GM23338 (cell line): ENCODE results near the gene CACNA1C.

Source experiments
- CREB1 ChIP-seq: fragments of 250-450 bp; sonication (Bioruptor Pico); IDR thresholded peaks from 2 replicates; pipeline ENCODE4 v1.5.0; 2020; ENCODE audit warnings: low read depth, mild to moderate bottlenecking, moderate library complexity
- EZH2 ChIP-seq: fragments of 200-600 bp; sonication (generic); IDR thresholded peaks from one replicate; pipeline ENCODE4 v1.8.0; 2017; ENCODE audit warnings: antibody characterized with exemption, mild to moderate bottlenecking, low read depth; ENCODE audit not compliant: unreplicated experiment
- EZH2phosphoT487 ChIP-seq: fragments of 200-600 bp; sonication (generic); IDR thresholded peaks from one replicate; pipeline ENCODE4 v1.8.1; 2018; ENCODE audit warnings: antibody characterized with exemption; ENCODE audit not compliant: unreplicated experiment
- JUNB ChIP-seq: IDR thresholded peaks from one replicate; pipeline ENCODE4 v1.6.1; 2016; ENCODE audit warnings: antibody characterized with exemption; ENCODE audit not compliant: unreplicated experiment
- NANOG ChIP-seq: IDR thresholded peaks from 2 replicates; pipeline ENCODE4 v1.6.1; 2016; ENCODE audit warnings: antibody characterized with exemption, borderline replicate concordance
- POLR2AphosphoS5 ChIP-seq: IDR thresholded peaks from 2 replicates; pipeline ENCODE4 v1.6.1; 2016; ENCODE audit warnings: antibody characterized with exemption, low read depth
- REST ChIP-seq: IDR thresholded peaks from one replicate; pipeline ENCODE4 v1.6.1; 2018; ENCODE audit warnings: antibody characterized with exemption; ENCODE audit not compliant: unreplicated experiment
- ZNF331 ChIP-seq: fragments of 250-450 bp; sonication (Bioruptor Pico); IDR thresholded peaks from 2 replicates; pipeline ENCODE4 v1.5.0; 2020; ENCODE audit warnings: low read depth, mild to moderate bottlenecking, moderate library complexity
- TF ChIP-seq, protein P1 (sequence below), 2 experiments: fragments of 200-600 bp in 1 of 2; sonication (generic) in 1 of 2; conservative IDR thresholded peaks; 2 replicates each; pipeline versions ENCODE4 v1.5.1 to v1.6.1; 2016 to 2017; ENCODE audit warnings: antibody characterized with exemption in 2 of 2, low read depth in 2 of 2, mild to moderate bottlenecking in 2 of 2, moderate library complexity in 1 of 2

- TF ChIP-seq, protein P1, sequence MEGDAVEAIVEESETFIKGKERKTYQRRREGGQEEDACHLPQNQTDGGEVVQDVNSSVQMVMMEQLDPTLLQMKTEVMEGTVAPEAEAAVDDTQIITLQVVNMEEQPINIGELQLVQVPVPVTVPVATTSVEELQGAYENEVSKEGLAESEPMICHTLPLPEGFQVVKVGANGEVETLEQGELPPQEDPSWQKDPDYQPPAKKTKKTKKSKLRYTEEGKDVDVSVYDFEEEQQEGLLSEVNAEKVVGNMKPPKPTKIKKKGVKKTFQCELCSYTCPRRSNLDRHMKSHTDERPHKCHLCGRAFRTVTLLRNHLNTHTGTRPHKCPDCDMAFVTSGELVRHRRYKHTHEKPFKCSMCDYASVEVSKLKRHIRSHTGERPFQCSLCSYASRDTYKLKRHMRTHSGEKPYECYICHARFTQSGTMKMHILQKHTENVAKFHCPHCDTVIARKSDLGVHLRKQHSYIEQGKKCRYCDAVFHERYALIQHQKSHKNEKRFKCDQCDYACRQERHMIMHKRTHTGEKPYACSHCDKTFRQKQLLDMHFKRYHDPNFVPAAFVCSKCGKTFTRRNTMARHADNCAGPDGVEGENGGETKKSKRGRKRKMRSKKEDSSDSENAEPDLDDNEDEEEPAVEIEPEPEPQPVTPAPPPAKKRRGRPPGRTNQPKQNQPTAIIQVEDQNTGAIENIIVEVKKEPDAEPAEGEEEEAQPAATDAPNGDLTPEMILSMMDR (conservative IDR thresholded peaks at IDR 0.05; ENCODE audit: low read depth in 2 of 2), result no peak
- TF ChIP-seq POLR2AphosphoS5, result no peak
- no peak for TF ChIP-seq REST
- TF ChIP-seq EZH2phosphoT487, result no peak
- no peak for TF ChIP-seq EZH2
- TF ChIP-seq JUNB, result no peak
- no peak for TF ChIP-seq ZNF331 (CRISPR knock-in tag)
- TF ChIP-seq NANOG, result no peak
- no peak for TF ChIP-seq CREB1 (CRISPR knock-in tag)
Measured at GRCh38 chr12:2312770-2313169, 260.0 kb downstream of the CACNA1C start.
